Coronary artery (tissue), 2 donors: ENCODE data around the gene COL18A1.
"Not testable (repeated sequence)": the region's sequence is repeated elsewhere in the genome, so short reads cannot be mapped to it uniquely, and the experiment has no call there.

ENCODE experiments used
- DNase-seq: peaks from one replicate; pipeline ENCODE4 v3.0.0-alpha.2; 2017; ENCODE audit warnings: low spot score
- H3K27ac ChIP-seq, 2 donors: fragments of 200-600 bp; sonication (generic); one replicate each; pipeline ENCODE4 v1.5.1; 2016 to 2019
- H3K4me3 ChIP-seq: fragments of 200-600 bp; sonication (generic); 2 replicates; pipeline ENCODE4 v1.5.1; 2016; ENCODE audit warnings: mild to moderate bottlenecking, moderate library complexity
- TF ChIP-seq, protein P1 (sequence below): fragments of 200-600 bp; sonication (generic); IDR thresholded peaks from one replicate; pipeline ENCODE4 v1.5.1; 2019; ENCODE audit warnings: antibody characterized with exemption

COL18A1 gene

DNA sequence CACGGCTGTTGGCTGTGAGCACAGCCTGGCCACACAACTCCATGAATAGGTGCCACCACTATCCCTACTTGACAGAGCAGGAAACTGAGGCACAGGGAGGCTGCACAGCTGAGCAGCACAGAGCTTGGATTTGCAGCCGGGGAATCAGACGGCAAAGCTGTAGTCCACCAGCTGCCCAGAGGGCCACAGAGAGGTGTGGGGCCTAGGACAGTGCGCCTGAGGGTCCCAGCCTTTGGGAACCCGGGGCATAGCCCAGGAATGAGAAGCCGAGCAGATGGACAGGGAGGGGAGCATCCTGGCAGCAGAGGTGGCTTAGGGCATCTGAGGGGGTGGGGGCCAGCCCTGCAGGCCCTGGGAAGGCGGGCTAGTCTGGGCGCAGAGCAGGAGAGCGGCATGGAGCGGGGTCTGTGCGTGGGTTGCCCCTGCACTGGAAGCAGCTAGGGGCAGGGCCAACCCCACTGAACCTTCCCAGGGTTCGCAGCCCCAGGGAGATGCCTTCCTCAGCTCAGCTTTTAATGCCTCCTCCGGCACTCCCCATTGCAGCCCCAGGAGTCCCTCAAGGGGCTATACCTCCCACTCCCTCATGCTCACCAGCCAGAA lies 46.2 kb upstream of the COL18A1 start:
- TF ChIP-seq, protein P1, sequence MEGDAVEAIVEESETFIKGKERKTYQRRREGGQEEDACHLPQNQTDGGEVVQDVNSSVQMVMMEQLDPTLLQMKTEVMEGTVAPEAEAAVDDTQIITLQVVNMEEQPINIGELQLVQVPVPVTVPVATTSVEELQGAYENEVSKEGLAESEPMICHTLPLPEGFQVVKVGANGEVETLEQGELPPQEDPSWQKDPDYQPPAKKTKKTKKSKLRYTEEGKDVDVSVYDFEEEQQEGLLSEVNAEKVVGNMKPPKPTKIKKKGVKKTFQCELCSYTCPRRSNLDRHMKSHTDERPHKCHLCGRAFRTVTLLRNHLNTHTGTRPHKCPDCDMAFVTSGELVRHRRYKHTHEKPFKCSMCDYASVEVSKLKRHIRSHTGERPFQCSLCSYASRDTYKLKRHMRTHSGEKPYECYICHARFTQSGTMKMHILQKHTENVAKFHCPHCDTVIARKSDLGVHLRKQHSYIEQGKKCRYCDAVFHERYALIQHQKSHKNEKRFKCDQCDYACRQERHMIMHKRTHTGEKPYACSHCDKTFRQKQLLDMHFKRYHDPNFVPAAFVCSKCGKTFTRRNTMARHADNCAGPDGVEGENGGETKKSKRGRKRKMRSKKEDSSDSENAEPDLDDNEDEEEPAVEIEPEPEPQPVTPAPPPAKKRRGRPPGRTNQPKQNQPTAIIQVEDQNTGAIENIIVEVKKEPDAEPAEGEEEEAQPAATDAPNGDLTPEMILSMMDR = no peak
- Histone ChIP-seq H3K4me3 (no peak overlapping the region), H3K27ac (no peak overlapping the region)
- DNase-seq = no peak

DNA sequence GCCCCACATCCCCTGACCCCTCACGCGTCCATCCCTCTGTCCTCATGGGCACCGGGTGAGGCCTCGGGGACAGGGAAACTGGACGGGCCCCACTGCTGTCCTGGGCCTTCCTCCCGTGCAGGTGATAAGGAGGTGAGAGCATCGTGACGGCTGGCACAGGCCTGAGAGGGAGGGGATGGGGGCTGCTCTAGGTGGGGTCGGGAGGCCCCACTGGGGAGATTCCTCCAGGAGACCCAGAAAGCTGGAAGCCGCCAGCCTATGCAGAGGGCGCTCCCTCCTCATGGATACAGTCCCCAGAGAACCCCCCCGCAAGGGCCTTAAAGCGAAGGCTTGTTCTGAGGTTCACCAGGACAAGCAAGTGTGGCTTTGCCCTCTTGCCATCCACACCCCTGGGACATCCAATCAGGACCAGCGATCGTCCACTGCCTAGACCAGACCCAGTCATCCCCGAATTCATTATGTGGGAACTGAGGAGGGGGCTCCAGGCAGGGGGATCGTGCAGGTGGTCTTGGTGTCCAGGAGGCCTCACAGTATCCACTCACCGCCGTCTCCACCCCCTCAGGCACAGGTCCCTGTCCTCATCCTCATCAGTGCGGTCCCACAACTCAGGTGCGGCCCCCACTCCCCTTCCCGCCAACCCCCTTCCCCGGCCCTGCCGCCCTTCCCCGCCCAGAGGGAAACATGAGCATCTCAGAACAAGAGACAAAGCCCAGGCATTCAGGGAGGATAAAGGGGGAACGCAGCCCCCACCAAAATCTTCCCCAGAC lies 45.3 kb upstream of the COL18A1 start:
- Histone ChIP-seq H3K27ac (no peak overlapping the region), H3K4me3 (no peak overlapping the region)
- DNase-seq = no peak
- TF ChIP-seq, protein P1 = no peak

DNA sequence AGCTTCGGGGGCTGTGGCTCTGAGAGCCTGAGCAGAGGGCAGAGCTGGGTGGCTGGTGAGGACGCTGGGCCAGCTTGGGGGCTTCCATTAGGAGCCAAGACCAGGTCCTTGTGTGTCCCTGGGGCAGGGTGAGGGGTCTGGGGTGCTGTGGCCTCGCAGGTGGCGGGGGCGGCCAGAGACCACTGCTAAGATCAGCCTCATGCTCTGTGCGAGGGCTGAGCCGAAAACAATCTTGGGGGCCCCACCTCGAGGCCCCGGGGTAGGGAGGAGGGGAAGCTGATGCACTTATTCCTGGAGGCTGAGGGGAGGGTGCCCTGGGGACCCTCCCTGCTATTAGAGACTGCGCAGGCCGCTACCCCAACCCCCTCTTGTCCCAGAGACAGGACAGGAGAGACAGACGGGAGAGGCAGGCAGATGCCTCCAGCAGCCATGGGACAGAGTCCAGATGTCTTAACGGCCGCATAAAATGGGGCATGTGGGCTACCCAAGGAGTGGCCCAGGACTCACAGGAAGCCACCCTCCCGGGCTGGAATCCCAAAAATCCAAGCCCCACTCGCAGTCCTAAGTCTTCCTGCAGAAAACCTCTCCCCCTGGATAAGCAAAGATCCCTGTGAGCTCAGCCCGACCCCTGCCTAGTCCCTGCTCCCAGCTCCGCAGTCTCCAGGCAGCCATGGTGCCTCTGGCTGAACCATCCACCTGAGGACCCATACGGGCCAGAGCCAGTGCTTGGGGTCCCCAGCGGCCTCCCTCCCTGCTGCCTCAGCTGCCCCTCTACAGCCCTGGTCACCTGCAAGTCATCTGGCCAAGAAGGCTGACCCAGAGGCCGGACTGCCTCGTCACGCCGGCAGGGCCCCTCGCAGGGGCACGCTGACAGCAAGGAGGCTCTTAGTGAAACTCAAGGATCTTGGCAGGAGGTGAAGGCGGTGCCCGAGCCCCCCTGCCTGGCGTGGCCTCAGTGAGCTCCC lies 43.6 kb upstream of the COL18A1 start:
- DNase-seq = no peak
- TF ChIP-seq, protein P1 = no peak
- Histone ChIP-seq H3K27ac (peak overlapping the region in 1 of 2 donors; percentile 53), H3K4me3 (no peak overlapping the region)

DNA sequence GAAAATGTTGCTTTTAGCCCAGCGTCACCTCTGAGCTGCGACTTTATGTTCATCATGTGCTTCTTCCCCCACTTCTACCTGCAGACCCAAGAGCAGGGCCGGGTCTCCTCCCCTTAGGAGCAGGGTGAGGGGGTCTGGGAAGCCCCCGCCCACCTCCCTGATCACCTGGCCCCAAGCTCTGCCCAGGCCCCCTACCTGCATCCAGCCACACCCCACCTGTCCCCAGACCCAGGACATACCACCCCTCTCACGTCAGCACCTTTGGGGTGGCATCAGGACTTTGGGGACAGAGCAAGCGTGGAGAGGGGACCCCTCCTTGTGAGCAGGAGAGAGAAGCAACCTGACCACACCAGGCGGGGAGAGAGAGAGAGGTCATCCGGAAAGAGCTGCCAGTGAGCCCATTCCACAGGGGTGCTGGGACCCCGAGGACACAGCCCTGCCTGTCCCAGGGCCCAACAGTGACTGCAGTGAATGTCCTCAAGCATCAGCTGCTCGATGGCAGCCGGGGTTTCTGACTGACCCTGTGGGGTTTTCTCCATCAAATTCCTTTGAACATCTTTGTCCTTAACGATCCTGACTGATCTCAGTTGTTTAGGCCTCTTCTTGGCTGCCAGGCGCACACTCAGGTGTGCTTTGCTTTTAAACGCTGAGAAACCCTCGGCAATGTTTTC lies 42.8 kb upstream of the COL18A1 start:
- DNase-seq = no peak
- peak overlapping the region; percentile 53 to 95 for H3K27ac ChIP-seq
- H3K4me3 ChIP-seq = no peak overlapping the region
- TF ChIP-seq, protein P1 = no peak

DNA sequence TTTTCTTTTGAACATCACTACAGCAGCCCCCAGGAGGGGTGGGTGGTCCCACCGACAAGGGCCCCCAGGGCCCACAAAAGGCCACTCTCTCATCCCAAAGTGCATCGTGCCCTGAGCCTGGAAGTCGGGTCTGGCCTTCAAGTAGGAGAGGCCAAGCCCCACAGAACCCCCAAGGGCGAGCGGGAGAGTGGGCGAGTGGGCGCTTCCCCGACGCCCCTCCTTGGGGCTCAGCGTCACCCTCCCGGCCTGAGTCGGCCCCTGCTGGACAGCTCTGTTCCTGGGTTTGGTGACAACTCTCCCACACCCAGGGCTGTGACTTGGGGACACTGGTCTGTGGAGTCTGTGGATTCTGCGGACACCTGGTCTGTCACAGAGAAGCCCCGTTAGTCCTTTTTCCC lies 42.2 kb upstream of the COL18A1 start:
- TF ChIP-seq, protein P1 = no peak
- Histone ChIP-seq H3K4me3 (no peak overlapping the region), H3K27ac (peak overlapping the region; percentile 95 to 99)
- DNase-seq = no peak

DNA sequence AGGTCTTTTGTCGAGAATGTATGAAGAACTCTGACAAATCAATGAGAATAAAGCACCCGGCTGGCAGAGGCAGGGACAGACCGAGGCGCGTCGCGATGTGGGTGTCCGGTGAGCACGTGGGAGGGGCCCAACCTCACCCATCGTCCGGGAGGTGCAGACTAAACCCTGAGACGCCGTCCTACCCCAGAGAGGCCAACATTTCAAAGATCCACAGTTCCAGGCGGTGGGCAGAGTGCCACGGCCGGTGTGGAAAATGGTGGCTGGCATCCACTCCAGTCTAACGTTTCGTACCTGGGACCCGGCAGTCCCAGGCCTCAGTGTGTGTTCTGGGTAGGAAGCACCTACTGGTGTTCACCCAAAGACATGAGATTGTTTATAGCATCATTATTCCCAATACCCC lies 41.7 kb upstream of the COL18A1 start:
- DNase-seq, H3K4me3 ChIP-seq: not testable (repeated sequence)
- H3K27ac ChIP-seq = peak overlapping the region; percentile 95 to 99
